K562 (cell line): ENCODE data around the gene PEPD. TPM values are rescaled to one million over a fixed set of nuclear protein-coding genes. Genes with fewer than 3 reads are reported as not detected.

ENCODE experiments used
- ATAC-seq: fragments of 200-7000 bp; cut with Tn5 transposase; 3 replicates; pipeline ENCODE4 v1.9.1; 2020; ENCODE audit warnings: moderate library complexity
- BruUV-seq: library from RNA; stranded (reverse); fragments of 400-500 nt; replicated peaks from 2 replicates; lab custom pipeline; 2021; lab: Mats Ljungman, UMichigan
- CTCF ChIA-PET: fragments of 300-600 bp; formaldehyde crosslinking; extraction: SDS; loops from one replicate; lab custom pipeline; 2021; ENCODE audit warnings: low intra/inter-chr PET ratio; lab: Yijun Ruan, JAX
- POLR2A ChIA-PET: fragments of 300-600, 350-650 bp; sonication (Branson Sonifier 250); formaldehyde crosslinking; extraction: SDS; loops from one replicate; lab custom pipeline; 2021; ENCODE audit warnings: antibody characterized with exemption, inconsistent platforms; lab: Yijun Ruan, JAX
- DNase-seq, 4 experiments: peaks; one replicate each; pipeline versions ENCODE4 v3.0.0 to v3.0.0-alpha.2; 2011 to 2018; ENCODE audit warnings: low spot score in 3 of 4, mixed read lengths in 3 of 4; ENCODE audit errors: extremely low read depth in 1 of 4
- FAIRE-seq: peaks from 2 replicates; lab custom pipeline; 2011; peaks lifted over from hg19 to GRCh38; lab: Jason Lieb, UNC
- H2AFZ ChIP-seq: 2 replicates; pipeline ENCODE4 v1.6.0; 2011; ENCODE audit warnings: low read depth, low read length, control low read depth, inconsistent platforms
- H3K27ac ChIP-seq: fragments of 200-600 bp; 3 replicates; pipeline ENCODE4 v1.8.0; 2011; ENCODE audit warnings: low read depth, mild to moderate bottlenecking, control low read depth, inconsistent platforms, low read length, moderate library complexity, mixed read lengths; ENCODE audit errors: extremely low read depth
- H3K27me3 ChIP-seq, 2 experiments: fragments of 300-600 bp in 1 of 2; 2 replicates in 1 of 2; 3 replicates in 1 of 2; pipeline versions ENCODE4 v1.6.0 to v1.8.0; 2011; ENCODE audit warnings: inconsistent platforms in 2 of 2, low read length in 2 of 2, mild to moderate bottlenecking in 1 of 2, mixed read lengths in 1 of 2, moderate library complexity in 1 of 2; ENCODE audit not compliant: control insufficient read depth in 2 of 2, insufficient read depth in 2 of 2
- H3K36me3 ChIP-seq: fragments of 300-600 bp; 3 replicates; pipeline ENCODE4 v1.8.0; 2011; ENCODE audit warnings: mild to moderate bottlenecking, low read length, inconsistent platforms; ENCODE audit not compliant: control insufficient read depth, insufficient read depth
- H3K4me1 ChIP-seq, 2 experiments: fragments of 200-600 bp in 1 of 2; replicated peaks in 1 of 2; 2 replicates in 1 of 2; 3 replicates in 1 of 2; pipeline versions ENCODE4 v1.5.1 to v1.8.0; 2011; ENCODE audit warnings: inconsistent platforms in 2 of 2, low read length in 2 of 2, mild to moderate bottlenecking in 1 of 2, mixed read lengths in 1 of 2, moderate library complexity in 1 of 2; ENCODE audit not compliant: control insufficient read depth in 2 of 2, insufficient read depth in 2 of 2
- H3K4me2 ChIP-seq: 2 replicates; pipeline ENCODE4 v1.6.1; 2011; ENCODE audit warnings: low read length, control low read depth, inconsistent platforms, mixed read lengths; ENCODE audit not compliant: insufficient read depth
- H3K4me3 ChIP-seq: fragments of 200-600 bp; sonication (generic), shearing (Covaris generic); 2 replicates; pipeline ENCODE4 v1.5.1; 2016; ENCODE audit warnings: control low read depth, inconsistent platforms
- H3K79me2 ChIP-seq: fragments of 200-600 bp; 3 replicates; pipeline ENCODE4 v1.8.0; 2011; ENCODE audit warnings: low read length, inconsistent platforms; ENCODE audit not compliant: control insufficient read depth, insufficient read depth
- H3K9ac ChIP-seq, 2 experiments: 2 replicates each; pipeline versions ENCODE4 v1.6.0 to v1.6.1; 2011; ENCODE audit warnings: low read depth in 2 of 2, low read length in 2 of 2, control low read depth in 1 of 2, inconsistent platforms in 1 of 2, mild to moderate bottlenecking in 1 of 2, mixed read lengths in 1 of 2; ENCODE audit not compliant: insufficient read depth in 1 of 2
- H3K9me1 ChIP-seq: one replicate; pipeline ENCODE4 v1.6.0; 2011; ENCODE audit warnings: inconsistent platforms, mild to moderate bottlenecking, low read length, moderate library complexity; ENCODE audit not compliant: control insufficient read depth, insufficient read depth
- H3K9me3 ChIP-seq: replicated peaks from 2 replicates; pipeline ENCODE4 v1.5.1; 2011; ENCODE audit warnings: low read depth, low read length, inconsistent platforms; ENCODE audit not compliant: control insufficient read depth, insufficient read depth
- H4K20me1 ChIP-seq: replicated peaks from 2 replicates; pipeline ENCODE4 v1.6.1; 2011; ENCODE audit warnings: low read length, inconsistent platforms, mixed read lengths; ENCODE audit not compliant: control insufficient read depth, insufficient read depth
- ATF6 ChIP-seq: sonication (generic); formaldehyde crosslinking; IDR thresholded peaks from 2 replicates; pipeline ENCODE4 v1.4.0; 2020; ENCODE audit warnings: mild to moderate bottlenecking, missing genetic modification reagents
- GTF2A2 ChIP-seq: IDR thresholded peaks from 2 replicates; pipeline ENCODE4 v1.6.1; 2016; ENCODE audit warnings: mild to moderate bottlenecking, missing genetic modification characterization, missing compliant biosample characterization
- HINFP ChIP-seq: fragments of 450-650 bp; conservative IDR thresholded peaks from 2 replicates; pipeline ENCODE4 v1.6.1; 2016; ENCODE audit warnings: missing genetic modification characterization, low read depth, mild to moderate bottlenecking, control low read depth, missing compliant biosample characterization
- KAT8 ChIP-seq: fragments of 450-650 bp; IDR thresholded peaks from 2 replicates; pipeline ENCODE4 v1.6.1; 2016; ENCODE audit warnings: low read depth, mild to moderate bottlenecking
- LARP7 ChIP-seq: fragments of 450-650 bp; IDR thresholded peaks from 2 replicates; pipeline ENCODE4 v1.6.1; 2016
- NR2C2 ChIP-seq, 2 experiments: fragments of 200-800 bp in 1 of 2; sonication (Bioruptor generic) in 1 of 2; sonication (generic) in 1 of 2; formaldehyde crosslinking in 1 of 2; IDR thresholded peaks; 2 replicates each; pipeline versions ENCODE4 v1.6.1 to v1.8.0; 2016 to 2022; ENCODE audit warnings: mild to moderate bottlenecking in 1 of 2, missing compliant biosample characterization in 1 of 2, missing genetic modification characterization in 1 of 2, missing genetic modification reagents in 1 of 2
- SPI1 ChIP-seq: IDR thresholded peaks from 2 replicates; pipeline ENCODE4 v1.6.1; 2011; ENCODE audit warnings: low read depth, low read length, control low read depth, borderline replicate concordance
- TAF7 ChIP-seq: fragments of 450-650 bp; IDR thresholded peaks from 2 replicates; pipeline ENCODE4 v1.6.1; 2016; ENCODE audit warnings: missing genetic modification characterization, missing compliant biosample characterization
- ZBTB7A ChIP-seq: IDR thresholded peaks from 2 replicates; pipeline ENCODE4 v1.6.1; 2011; ENCODE audit warnings: low read depth, mild to moderate bottlenecking, low read length, moderate library complexity, borderline replicate concordance; ENCODE audit not compliant: control insufficient read depth
- ZBTB9 ChIP-seq: fragments of 450-650 bp; formaldehyde crosslinking; IDR thresholded peaks from 2 replicates; pipeline ENCODE4 v1.4.0; 2020; ENCODE audit warnings: mild to moderate bottlenecking, moderate library complexity
- ZKSCAN1 ChIP-seq: fragments of 150-350 bp; IDR thresholded peaks from 2 replicates; pipeline ENCODE4 v1.6.1; 2016; ENCODE audit warnings: low read depth, low read length
- ZNF140 ChIP-seq: fragments of 250-450 bp; sonication (Bioruptor Pico); IDR thresholded peaks from 2 replicates; pipeline ENCODE4 v1.8.0; 2021; ENCODE audit warnings: moderate library complexity, mild to moderate bottlenecking, inconsistent platforms
- ZNF445 ChIP-seq: fragments of 250-450 bp; sonication (Bioruptor Pico); IDR thresholded peaks from 2 replicates; pipeline ENCODE4 v1.4.0; 2020; ENCODE audit warnings: low read depth, mild to moderate bottlenecking, moderate library complexity
- ZNF740 ChIP-seq, 3 experiments: fragments of 200-800 bp in 1 of 3; sonication (Bioruptor generic) in 1 of 3; sonication (generic) in 1 of 3; formaldehyde crosslinking in 1 of 3; IDR thresholded peaks; 2 replicates each; pipeline versions ENCODE4 v1.6.1 to v1.8.0; 2016 to 2022; ENCODE audit warnings: mild to moderate bottlenecking in 2 of 3, missing compliant biosample characterization in 2 of 3, missing genetic modification characterization in 2 of 3, missing genetic modification reagents in 1 of 3
- ZSCAN29 ChIP-seq: fragments of 450-650 bp; IDR thresholded peaks from 2 replicates; pipeline ENCODE4 v1.6.1; 2017
- WGBS: fragments of 100-300 bp; shearing (Covaris generic); methylation state at CpG from one replicate; pipeline ENCODE4 v1.1.6; 2016; ENCODE audit warnings: low coverage, mixed read lengths; ENCODE audit not compliant: insufficient coverage; ENCODE audit errors: missing lambda C conversion rate; 5-methylcytosine and 5-hydroxymethylcytosine counted together
- in situ Hi-C: fragments of 300-500 bp; cut with MboI; formaldehyde crosslinking; loops from 4 replicates; pipeline ENCODE4 v1.15.0; 2018; ENCODE audit warnings: inconsistent platforms, mixed read lengths
- intact Hi-C: fragments of 100-400 bp; cut with micrococcal nuclease; formaldehyde crosslinking; loops from 2 replicates; pipeline ENCODE4 v1.14.2; 2022
- polyA plus RNA-seq, 8 experiments: library from polyadenylated mRNA; depleted of rRNA in 4 of 8; stranded (reverse) in 5 of 8; unstranded in 3 of 8; fragments of >200 nt; fragmentation: Nextera tagmentation in 2 of 8; fragmentation: Illumina TruSeq in 1 of 8; extraction: Ambion mirVana in 2 of 8; extraction: Trizol in 1 of 8; gene quantifications; 2 replicates each; pipeline versions ENCODE4 v1.2.1 to v1.2.3, GENCODE V29; 2011 to 2014; ENCODE audit warnings: inconsistent platforms in 1 of 8, missing spikeins in 1 of 8
- total RNA-seq, 7 experiments: library from RNA; depleted of rRNA in 6 of 7; stranded (reverse); fragments of >200 nt in 6 of 7; fragmentation: Illumina TruSeq in 2 of 7; extraction: Trizol in 2 of 7; gene quantifications; 2 replicates each; pipeline versions ENCODE4 v1.2.1 to v1.2.3, GENCODE V29; 2011 to 2021; ENCODE audit warnings: low replicate concordance in 1 of 7

The PEPD gene
- total and polyA plus RNA-seq, 9 of the 15 experiments (the other 6 are each of a cell fraction or from before 2014, with no cell fraction given): 1.3 to 19.2 (median 16.0) TPM

GRCh38 chr19:33520844-33521479, 629 bp downstream of the PEPD start:
- DNase-seq: no peak
- 2% methylated on average over 18 of the region's 18 CpGs for WGBS
- H3K27ac ChIP-seq: no peak overlapping the region

More at GRCh38 chr19:33520844-33521479, 629 bp downstream of the PEPD start:
- POLR2A ChIA-PET: interaction anchor here (0.5 to 2.1 kb wide), 6 partner anchors 9 to 179 kb away, joined by 3 to 6 read pairs (median 4); no protein-coding TSS in a partner anchor
- peak overlapping the region; percentile 79 for H3K4me2 ChIP-seq
- peaks cover under 1 to 22% of the 10 kb centered on the region in 2 experiments; a peak in 4 of 5 replicates for H3K27me3 ChIP-seq
- TF ChIP-seq GTF2A2 (tag) (no peak), LARP7 (no peak), ZSCAN29 (no peak), TAF7 (tag) (no peak), NR2C2 (CRISPR knock-in tag; IDR thresholded peaks at IDR 0.05) (0 out of 2 replicates have a peak, but pooled peaks have one; percentile 6), NR2C2 (tag; IDR thresholded peaks at IDR 0.05) (no peak), SPI1 (peak; percentile 51; the same call in 1 of the 2 replicates), ZBTB7A (no peak), ATF6 (CRISPR knock-in tag) (no peak), ZNF445 (CRISPR knock-in tag) (no peak), ZNF140 (no peak), HINFP (tag) (no peak), KAT8 (no peak), ZBTB9 (CRISPR knock-in tag) (0 out of 2 replicates have a peak, but pooled peaks have one; percentile 18), ZKSCAN1 (peak; percentile 72; the same call in 1 of the 2 replicates), ZNF740 (CRISPR knock-in tag; IDR thresholded peaks at IDR 0.05) (no peak), ZNF740 (tag; IDR thresholded peaks at IDR 0.05) (no peak)
- H3K4me1 ChIP-seq: peaks cover 2 to 14% of the 10 kb centered on the region in 2 experiments; a peak in 2 of 5 replicates
- in situ Hi-C loops (no loop called here), intact Hi-C loops (no loop called here)
- no peaks in the 10 kb centered on the region for H3K9me1 ChIP-seq
- CTCF ChIA-PET: no interaction called here
- BruUV-seq: no TSS peak
- no peak for FAIRE-seq
- H3K36me3 ChIP-seq: no peaks in the 10 kb centered on the region
- H3K9ac ChIP-seq: peak overlapping the region; percentile 66 to 92
- H4K20me1 ChIP-seq: peaks cover 6% of the 10 kb centered on the region; the same call in 1 of the 2 replicates
- no peaks in the 10 kb centered on the region for H3K79me2 ChIP-seq
- H2AFZ ChIP-seq: peak overlapping the region; percentile 91
- H3K4me3 ChIP-seq: peak overlapping the region; percentile 65
- ATAC-seq: no peak
- no peaks in the 10 kb centered on the region for H3K9me3 ChIP-seq
